ENCODE measurements around the gene KRT38. TPM values are rescaled to one million over a fixed set of nuclear protein-coding genes. Genes with fewer than 3 reads are reported as not detected.
"Not testable (repeated sequence)": the region's sequence is repeated elsewhere in the genome, so short reads cannot be mapped to it uniquely, and the experiment has no call there.

The KRT38 gene
- total RNA-seq, 1 donor from 2014 or later, result not detected

DNA sequence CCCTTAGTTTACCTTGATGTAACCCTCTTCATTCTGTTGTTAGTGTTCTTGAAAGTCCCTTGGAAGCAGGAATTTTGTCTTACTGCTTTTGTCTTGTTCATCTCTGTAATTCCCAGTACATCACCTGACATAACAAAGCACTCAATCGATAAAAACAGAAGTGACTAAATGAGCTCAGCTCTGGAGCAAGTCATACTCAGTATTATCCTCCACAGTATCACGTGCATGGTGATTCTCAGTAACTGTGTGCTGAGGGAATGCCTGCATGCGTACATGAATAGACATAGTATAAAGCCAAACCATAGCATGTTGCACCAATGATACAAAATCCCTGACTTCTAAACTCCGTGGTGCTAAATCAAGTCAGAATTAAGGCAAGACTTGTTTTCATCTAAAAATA is 7.2 kb downstream of the KRT38 start:
- no peak for TF ChIP-seq EZH2phosphoT487 (IDR thresholded peaks at IDR 0.05)
- TF ChIP-seq EZH2 (IDR thresholded peaks at IDR 0.05), result no peak
- TF ChIP-seq, protein P1, sequence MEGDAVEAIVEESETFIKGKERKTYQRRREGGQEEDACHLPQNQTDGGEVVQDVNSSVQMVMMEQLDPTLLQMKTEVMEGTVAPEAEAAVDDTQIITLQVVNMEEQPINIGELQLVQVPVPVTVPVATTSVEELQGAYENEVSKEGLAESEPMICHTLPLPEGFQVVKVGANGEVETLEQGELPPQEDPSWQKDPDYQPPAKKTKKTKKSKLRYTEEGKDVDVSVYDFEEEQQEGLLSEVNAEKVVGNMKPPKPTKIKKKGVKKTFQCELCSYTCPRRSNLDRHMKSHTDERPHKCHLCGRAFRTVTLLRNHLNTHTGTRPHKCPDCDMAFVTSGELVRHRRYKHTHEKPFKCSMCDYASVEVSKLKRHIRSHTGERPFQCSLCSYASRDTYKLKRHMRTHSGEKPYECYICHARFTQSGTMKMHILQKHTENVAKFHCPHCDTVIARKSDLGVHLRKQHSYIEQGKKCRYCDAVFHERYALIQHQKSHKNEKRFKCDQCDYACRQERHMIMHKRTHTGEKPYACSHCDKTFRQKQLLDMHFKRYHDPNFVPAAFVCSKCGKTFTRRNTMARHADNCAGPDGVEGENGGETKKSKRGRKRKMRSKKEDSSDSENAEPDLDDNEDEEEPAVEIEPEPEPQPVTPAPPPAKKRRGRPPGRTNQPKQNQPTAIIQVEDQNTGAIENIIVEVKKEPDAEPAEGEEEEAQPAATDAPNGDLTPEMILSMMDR (IDR thresholded peaks at IDR 0.05), result no peak
- Histone ChIP-seq H4K20me1 (ENCODE audit: low read depth) (no peaks in the 10 kb centered on the region), H3K4me1 (peaks cover 4% of the 10 kb centered on the region), H3K27ac (no peak overlapping the region), H3K36me3 (no peaks in the 10 kb centered on the region), H3F3A (ENCODE audit: low read depth) (no peaks in the 10 kb centered on the region), H3K27me3 (no peaks in the 10 kb centered on the region), H2AFZ (replicated peaks) (no peak overlapping the region), H3K9me3 (ENCODE audit: low read depth) (no peaks in the 10 kb centered on the region), H3K79me2 (ENCODE audit: low read depth) (no peaks in the 10 kb centered on the region), H3K9ac (no peak overlapping the region), H3K4me2 (no peak overlapping the region), H3K4me3 (no peak overlapping the region)
- Mint-ChIP-seq H3K9me3 (no peaks in the 10 kb centered on the region), H3K4me3 (no peak overlapping the region), H3K4me1 (peaks cover 7% of the 10 kb centered on the region), H3K27ac (no peak overlapping the region), H3K36me3 (no peaks in the 10 kb centered on the region), H3K27me3 (ENCODE audit: insufficient read depth, low read depth) (peaks cover 3% of the 10 kb centered on the region)
- no peak for DNase-seq (ENCODE audit: low spot score)

DNA sequence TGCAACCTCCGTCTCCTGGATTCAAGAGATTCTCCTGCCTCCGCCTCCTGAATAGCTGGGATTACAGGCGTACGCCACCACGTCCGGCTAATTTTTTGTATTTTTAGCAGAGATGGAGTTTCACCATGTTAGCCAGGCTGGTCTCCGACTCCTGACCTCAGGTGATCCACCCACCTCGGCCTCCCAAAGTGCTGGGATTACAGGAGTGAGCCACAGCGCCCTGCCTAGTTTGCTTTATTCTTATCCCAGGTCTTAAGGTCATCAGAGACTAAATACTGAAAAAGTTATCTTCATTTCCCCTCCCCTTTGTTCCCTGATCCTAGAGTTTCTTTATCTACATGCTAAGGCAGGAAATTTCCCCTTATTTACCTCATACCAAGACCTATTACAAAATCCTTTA is 10.4 kb downstream of the KRT38 start:
- not testable (repeated sequence) for H3K4me2 ChIP-seq; H3K36me3 ChIP-seq; H3F3A ChIP-seq (ENCODE audit: low read depth); H2AFZ ChIP-seq (replicated peaks); H3K27me3 Mint-ChIP-seq (ENCODE audit: insufficient read depth, low read depth); H3K9ac ChIP-seq; H3K4me3 ChIP-seq; DNase-seq (ENCODE audit: low spot score); H3K79me2 ChIP-seq (ENCODE audit: low read depth); H3K4me1 ChIP-seq; H3K36me3 Mint-ChIP-seq; H3K4me3 Mint-ChIP-seq; H3K27ac Mint-ChIP-seq; H3K9me3 ChIP-seq (ENCODE audit: low read depth); H3K27me3 ChIP-seq; H3K9me3 Mint-ChIP-seq; H3K27ac ChIP-seq; H4K20me1 ChIP-seq (ENCODE audit: low read depth)
- peaks cover 10% of the 10 kb centered on the region for H3K4me1 Mint-ChIP-seq

DNA sequence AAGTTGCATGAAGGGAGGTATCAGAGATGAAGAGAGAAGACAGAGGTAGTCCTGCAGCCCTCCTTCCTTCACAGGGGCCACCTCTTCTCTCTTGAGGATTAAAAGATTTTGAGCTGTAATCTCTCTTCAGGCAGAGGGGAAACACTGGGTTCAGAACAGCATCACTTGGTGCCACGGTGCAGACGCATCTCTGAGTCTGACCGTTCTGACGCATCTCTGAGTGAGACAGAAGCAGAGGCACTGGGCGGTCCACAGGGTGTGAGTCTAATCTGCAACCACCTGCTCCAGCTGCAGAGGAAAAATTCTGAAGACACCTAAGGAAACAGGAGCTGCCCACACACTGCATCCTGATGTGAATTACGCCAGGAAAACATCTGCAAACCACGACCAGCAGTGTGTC is 11.1 kb downstream of the KRT38 start:
- Histone ChIP-seq H3K9ac (no peak overlapping the region), H3K9me3 (ENCODE audit: low read depth) (no peaks in the 10 kb centered on the region), H3K79me2 (ENCODE audit: low read depth) (no peaks in the 10 kb centered on the region), H3K4me1 (peaks cover 4% of the 10 kb centered on the region), H3F3A (ENCODE audit: low read depth) (no peaks in the 10 kb centered on the region), H3K36me3 (no peaks in the 10 kb centered on the region), H4K20me1 (ENCODE audit: low read depth) (no peaks in the 10 kb centered on the region), H3K4me3 (no peak overlapping the region), H3K27ac (no peak overlapping the region), H3K27me3 (no peaks in the 10 kb centered on the region), H3K4me2 (no peak overlapping the region), H2AFZ (replicated peaks) (no peak overlapping the region)
- Mint-ChIP-seq H3K4me3 (no peak overlapping the region), H3K27ac (no peak overlapping the region), H3K4me1 (peaks cover 10% of the 10 kb centered on the region), H3K9me3 (no peaks in the 10 kb centered on the region), H3K36me3 (no peaks in the 10 kb centered on the region), H3K27me3 (ENCODE audit: insufficient read depth, low read depth) (peaks cover 3% of the 10 kb centered on the region)
- TF ChIP-seq EZH2 (IDR thresholded peaks at IDR 0.05) (no peak), EZH2phosphoT487 (IDR thresholded peaks at IDR 0.05) (no peak)
- TF ChIP-seq, protein P1 (IDR thresholded peaks at IDR 0.05), result no peak
- DNase-seq (ENCODE audit: low spot score), result no peak

DNA sequence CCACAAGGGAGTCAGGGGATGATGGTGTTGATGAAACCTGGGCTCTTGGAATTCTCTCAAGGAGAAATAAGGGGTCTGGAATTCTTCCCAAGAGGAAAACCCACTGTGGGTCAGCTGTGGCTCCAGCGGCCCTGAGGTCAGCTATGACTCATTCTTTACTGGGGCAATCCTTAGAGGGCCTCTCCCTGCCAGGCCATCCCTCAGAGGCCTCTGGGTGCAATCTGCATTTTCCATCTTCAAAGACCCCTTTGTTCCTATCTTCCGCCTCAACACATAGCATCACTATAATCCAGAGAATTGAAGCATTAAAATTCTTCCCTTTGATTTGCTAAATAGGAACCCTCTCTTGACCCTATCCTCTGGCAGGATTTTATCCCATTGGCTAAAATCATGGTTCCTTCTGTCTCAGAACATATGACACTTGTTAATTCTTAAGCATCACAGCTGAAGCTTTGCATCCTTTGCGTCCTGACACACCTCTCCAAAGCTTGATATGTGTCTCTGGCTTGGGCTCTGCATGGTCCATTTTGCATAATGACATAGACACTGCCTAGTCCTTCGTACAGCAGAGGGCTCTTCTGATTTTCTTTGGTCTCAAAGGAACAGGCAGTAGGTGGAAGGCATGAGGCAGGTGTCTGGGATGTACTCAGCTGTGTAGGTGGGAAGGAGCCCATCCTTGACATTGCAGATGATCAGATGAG is 12.0 kb downstream of the KRT38 start:
- Histone ChIP-seq H3K27ac (no peak overlapping the region), H3K4me1 (peaks cover 4% of the 10 kb centered on the region), H3F3A (ENCODE audit: low read depth) (no peaks in the 10 kb centered on the region), H3K9me3 (ENCODE audit: low read depth) (no peaks in the 10 kb centered on the region), H3K79me2 (ENCODE audit: low read depth) (no peaks in the 10 kb centered on the region), H3K9ac (no peak overlapping the region), H3K4me3 (no peak overlapping the region), H2AFZ (replicated peaks) (no peak overlapping the region), H3K27me3 (no peaks in the 10 kb centered on the region), H3K36me3 (no peaks in the 10 kb centered on the region), H3K4me2 (no peak overlapping the region), H4K20me1 (ENCODE audit: low read depth) (no peaks in the 10 kb centered on the region)
- peaks cover 10% of the 10 kb centered on the region for H3K4me1 Mint-ChIP-seq
- H3K27me3 Mint-ChIP-seq (ENCODE audit: insufficient read depth, low read depth), result peaks cover 3% of the 10 kb centered on the region
- TF ChIP-seq EZH2 (IDR thresholded peaks at IDR 0.05), result no peak
- TF ChIP-seq, protein P1 (IDR thresholded peaks at IDR 0.05), result no peak
- no peak for TF ChIP-seq EZH2phosphoT487 (IDR thresholded peaks at IDR 0.05)
- no peaks in the 10 kb centered on the region for H3K9me3 Mint-ChIP-seq
- H3K4me3 Mint-ChIP-seq, result no peak overlapping the region
- peak; percentile 16 for DNase-seq (ENCODE audit: low spot score)
- no peaks in the 10 kb centered on the region for H3K36me3 Mint-ChIP-seq
- H3K27ac Mint-ChIP-seq, result no peak overlapping the region

Data from neural progenitor cell (in vitro differentiated cells).